ENCODE measurements around the gene RABGAP1L. TPM values are rescaled to one million over a fixed set of nuclear protein-coding genes. Genes with fewer than 3 reads are reported as not detected.
"Not testable (repeated sequence)": the region's sequence is repeated elsewhere in the genome, so short reads cannot be mapped to it uniquely, and the experiment has no call there.

RABGAP1L gene
- total RNA-seq, 1 donor from 2014 or later: 46.0 TPM

DNA sequence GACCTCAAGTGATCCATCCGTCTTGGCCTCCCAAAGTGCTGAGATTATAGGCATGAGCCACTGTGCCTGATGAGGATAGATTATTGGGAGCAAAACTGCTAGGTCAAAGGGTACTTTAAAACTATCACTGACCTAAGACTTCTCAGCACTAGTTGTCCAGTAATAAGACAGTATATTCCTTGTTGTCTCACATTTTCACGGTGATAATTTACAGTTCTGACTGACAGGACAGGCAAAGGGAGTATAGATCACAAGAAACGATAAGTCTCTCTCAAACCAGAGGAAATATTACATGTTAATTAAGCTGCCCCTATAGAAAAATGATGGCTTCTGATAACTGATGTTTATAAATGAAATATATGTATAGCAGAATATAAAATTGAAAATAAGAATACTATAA is 860.2 kb downstream of the RABGAP1L start:
- no peak for DNase-seq (ENCODE audit: low spot score)
- Mint-ChIP-seq H3K9me3 (peaks cover 3% of the 10 kb centered on the region), H3K27ac (no peak overlapping the region), H3K4me3 (no peak overlapping the region), H3K36me3 (peaks cover 9% of the 10 kb centered on the region), H3K27me3 (ENCODE audit: insufficient read depth, low read depth) (no peaks in the 10 kb centered on the region), H3K4me1 (peaks cover 7% of the 10 kb centered on the region)
- H3K9ac ChIP-seq: no peak overlapping the region
- no peak overlapping the region for H3K4me3 ChIP-seq
- H4K20me1 ChIP-seq (ENCODE audit: low read depth): no peaks in the 10 kb centered on the region
- H3K79me2 ChIP-seq (ENCODE audit: low read depth): peaks cover 30% of the 10 kb centered on the region
- no peaks in the 10 kb centered on the region for H3K36me3 ChIP-seq
- TF ChIP-seq, protein P1, sequence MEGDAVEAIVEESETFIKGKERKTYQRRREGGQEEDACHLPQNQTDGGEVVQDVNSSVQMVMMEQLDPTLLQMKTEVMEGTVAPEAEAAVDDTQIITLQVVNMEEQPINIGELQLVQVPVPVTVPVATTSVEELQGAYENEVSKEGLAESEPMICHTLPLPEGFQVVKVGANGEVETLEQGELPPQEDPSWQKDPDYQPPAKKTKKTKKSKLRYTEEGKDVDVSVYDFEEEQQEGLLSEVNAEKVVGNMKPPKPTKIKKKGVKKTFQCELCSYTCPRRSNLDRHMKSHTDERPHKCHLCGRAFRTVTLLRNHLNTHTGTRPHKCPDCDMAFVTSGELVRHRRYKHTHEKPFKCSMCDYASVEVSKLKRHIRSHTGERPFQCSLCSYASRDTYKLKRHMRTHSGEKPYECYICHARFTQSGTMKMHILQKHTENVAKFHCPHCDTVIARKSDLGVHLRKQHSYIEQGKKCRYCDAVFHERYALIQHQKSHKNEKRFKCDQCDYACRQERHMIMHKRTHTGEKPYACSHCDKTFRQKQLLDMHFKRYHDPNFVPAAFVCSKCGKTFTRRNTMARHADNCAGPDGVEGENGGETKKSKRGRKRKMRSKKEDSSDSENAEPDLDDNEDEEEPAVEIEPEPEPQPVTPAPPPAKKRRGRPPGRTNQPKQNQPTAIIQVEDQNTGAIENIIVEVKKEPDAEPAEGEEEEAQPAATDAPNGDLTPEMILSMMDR (IDR thresholded peaks at IDR 0.05): no peak
- TF ChIP-seq EZH2 (IDR thresholded peaks at IDR 0.05) (no peak), EZH2phosphoT487 (IDR thresholded peaks at IDR 0.05) (no peak)
- no peaks in the 10 kb centered on the region for H3K9me3 ChIP-seq (ENCODE audit: low read depth)
- no peak overlapping the region for H2AFZ ChIP-seq (replicated peaks)
- peaks cover 3% of the 10 kb centered on the region for H3F3A ChIP-seq (ENCODE audit: low read depth)
- no peak overlapping the region for H3K27ac ChIP-seq
- H3K27me3 ChIP-seq: no peaks in the 10 kb centered on the region
- H3K4me2 ChIP-seq: no peak overlapping the region
- peaks cover 8% of the 10 kb centered on the region for H3K4me1 ChIP-seq

DNA sequence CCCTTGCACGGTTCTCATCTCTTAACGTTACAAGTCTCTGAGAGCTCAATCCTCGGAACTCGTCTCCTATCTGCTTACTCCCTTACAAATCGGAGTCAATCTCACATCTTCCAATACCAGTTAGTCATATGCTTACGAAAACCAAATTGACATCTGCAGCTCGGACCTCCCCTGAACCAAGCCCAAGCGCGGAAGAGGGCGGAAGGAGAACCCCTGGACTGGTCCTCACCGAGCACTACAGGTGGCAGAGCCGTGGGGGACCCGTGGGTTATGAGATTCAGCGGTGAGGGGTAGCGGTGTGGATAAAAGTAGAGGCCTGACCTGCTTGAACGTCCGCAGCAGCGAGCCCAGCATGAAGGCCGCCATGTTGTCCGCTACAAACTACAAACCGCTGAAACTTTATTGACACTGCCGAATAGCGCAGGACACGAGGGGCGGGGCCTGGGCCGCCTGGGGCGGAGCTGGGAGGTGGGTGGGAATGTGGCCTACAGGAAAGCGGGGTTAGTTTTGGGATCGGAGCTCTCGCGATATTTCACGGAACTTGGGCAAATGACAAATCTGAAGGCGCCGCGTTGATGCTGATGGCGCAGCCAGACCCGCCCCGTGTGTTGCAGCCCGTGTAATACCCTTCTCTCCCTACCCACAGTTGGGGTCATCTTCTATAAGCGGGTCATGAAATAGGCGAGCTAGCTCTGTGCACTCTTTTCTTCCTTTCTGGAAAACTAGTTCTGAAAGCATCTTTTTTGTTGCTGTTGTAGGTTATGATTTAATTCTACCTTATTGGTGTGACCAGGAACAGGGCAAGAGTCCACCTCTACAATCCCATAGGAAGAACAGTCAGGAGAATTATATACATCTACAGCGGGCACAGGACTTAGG is 864.0 kb downstream of the RABGAP1L start, which contains the start of gene MRPS14:
MRPS14 (minus strand) TSS at position 383 of the 879 bp plus-strand sequence; CDS start at position 366, 17 bp downstream.
- DNase-seq (ENCODE audit: low spot score): peak; percentile 97
- H3K4me1 Mint-ChIP-seq: peaks cover 7% of the 10 kb centered on the region
- Histone ChIP-seq H3K9ac (peak within 1 kb of the TSS; percentile 94), H3K27ac (no peak within 1 kb of the TSS), H3K27me3 (no peaks in the 10 kb centered on the region), H3F3A (ENCODE audit: low read depth) (peaks cover 13% of the 10 kb centered on the region), H3K79me2 (ENCODE audit: low read depth) (peaks cover 30% of the 10 kb centered on the region), H3K36me3 (no peaks in the 10 kb centered on the region), H3K9me3 (ENCODE audit: low read depth) (no peaks in the 10 kb centered on the region), H2AFZ (replicated peaks) (peak within 1 kb of the TSS; percentile 91), H3K4me3 (peak within 1 kb of the TSS; percentile 90), H4K20me1 (ENCODE audit: low read depth) (no peaks in the 10 kb centered on the region), H3K4me2 (peak within 1 kb of the TSS; percentile 83), H3K4me1 (peaks cover 8% of the 10 kb centered on the region)
- no peaks in the 10 kb centered on the region for H3K36me3 Mint-ChIP-seq
- peak within 1 kb of the TSS; percentile 85 for H3K27ac Mint-ChIP-seq
- TF ChIP-seq EZH2 (IDR thresholded peaks at IDR 0.05): no peak
- TF ChIP-seq, protein P1 (IDR thresholded peaks at IDR 0.05): no peak
- TF ChIP-seq EZH2phosphoT487 (IDR thresholded peaks at IDR 0.05): no peak
- H3K4me3 Mint-ChIP-seq: peak within 1 kb of the TSS; percentile 95
- H3K9me3 Mint-ChIP-seq: peaks cover 3% of the 10 kb centered on the region
- no peaks in the 10 kb centered on the region for H3K27me3 Mint-ChIP-seq (ENCODE audit: insufficient read depth, low read depth)

DNA sequence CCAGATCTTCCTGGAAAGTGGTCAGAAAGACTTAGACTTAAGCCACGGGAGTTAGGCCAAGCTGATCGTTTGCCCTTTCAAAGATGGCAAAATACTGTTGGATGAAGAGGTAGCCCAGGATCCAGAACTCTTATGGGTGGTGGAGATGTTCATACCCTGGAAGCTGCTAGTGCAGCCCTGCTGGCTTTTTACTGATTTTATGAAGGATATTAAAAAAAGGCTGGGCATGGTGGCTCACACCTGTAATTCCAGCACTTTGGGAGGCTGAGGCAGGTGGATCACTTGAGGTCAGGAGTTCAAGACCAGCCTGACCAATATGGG is 864.6 kb downstream of the RABGAP1L start:
- not testable (repeated sequence) for H3K27ac ChIP-seq; H3K4me1 ChIP-seq; H3K27me3 Mint-ChIP-seq (ENCODE audit: insufficient read depth, low read depth); H3K36me3 Mint-ChIP-seq; H3K36me3 ChIP-seq; H3K9me3 ChIP-seq (ENCODE audit: low read depth); H3K27me3 ChIP-seq; H4K20me1 ChIP-seq (ENCODE audit: low read depth); H3K4me1 Mint-ChIP-seq; DNase-seq (ENCODE audit: low spot score); H3K9me3 Mint-ChIP-seq
- Histone ChIP-seq H3K4me2 (peak overlapping the region; percentile 83), H3K9ac (peak overlapping the region; percentile 10), H3K79me2 (ENCODE audit: low read depth) (peaks cover 29% of the 10 kb centered on the region), H3F3A (ENCODE audit: low read depth) (peaks cover 13% of the 10 kb centered on the region), H2AFZ (replicated peaks) (peak overlapping the region; percentile 77), H3K4me3 (peak overlapping the region; percentile 90)
- Mint-ChIP-seq H3K27ac (peak overlapping the region; percentile 85), H3K4me3 (peak overlapping the region; percentile 95)

DNA sequence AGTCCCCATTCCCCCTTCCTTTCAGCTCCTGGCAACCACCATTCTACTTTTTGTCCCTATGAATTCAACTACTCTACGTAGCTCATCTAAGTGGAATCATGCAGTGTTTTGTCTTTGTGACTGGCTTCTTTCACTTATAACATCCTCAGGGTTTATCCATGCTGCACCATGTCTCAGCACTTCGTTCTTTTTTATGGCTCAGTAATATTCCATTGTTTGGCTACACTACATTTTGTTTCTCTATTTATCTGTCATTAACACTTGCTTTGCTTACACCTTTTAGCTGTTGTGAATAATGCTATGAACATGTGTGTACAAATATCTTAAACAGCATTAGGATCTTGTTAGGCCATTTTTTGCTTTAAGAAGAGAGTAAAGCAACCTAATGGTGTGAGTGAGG is 865.5 kb downstream of the RABGAP1L start:
- no peaks in the 10 kb centered on the region for H3K9me3 ChIP-seq (ENCODE audit: low read depth)
- no peaks in the 10 kb centered on the region for H3K27me3 ChIP-seq
- H3K4me3 ChIP-seq: no peak overlapping the region
- no peak overlapping the region for H3K9ac ChIP-seq
- TF ChIP-seq EZH2phosphoT487 (IDR thresholded peaks at IDR 0.05) (no peak), EZH2 (IDR thresholded peaks at IDR 0.05) (no peak)
- TF ChIP-seq, protein P1 (IDR thresholded peaks at IDR 0.05): no peak
- no peaks in the 10 kb centered on the region for H4K20me1 ChIP-seq (ENCODE audit: low read depth)
- peaks cover 8% of the 10 kb centered on the region for H3K4me1 ChIP-seq
- Mint-ChIP-seq H3K9me3 (peaks cover 3% of the 10 kb centered on the region), H3K36me3 (no peaks in the 10 kb centered on the region), H3K4me3 (peak overlapping the region; percentile 54), H3K4me1 (peaks cover 9% of the 10 kb centered on the region), H3K27ac (no peak overlapping the region), H3K27me3 (ENCODE audit: insufficient read depth, low read depth) (no peaks in the 10 kb centered on the region)
- DNase-seq (ENCODE audit: low spot score): no peak
- peaks cover 13% of the 10 kb centered on the region for H3F3A ChIP-seq (ENCODE audit: low read depth)
- H2AFZ ChIP-seq (replicated peaks): no peak overlapping the region
- no peak overlapping the region for H3K27ac ChIP-seq
- no peaks in the 10 kb centered on the region for H3K36me3 ChIP-seq
- peaks cover 24% of the 10 kb centered on the region for H3K79me2 ChIP-seq (ENCODE audit: low read depth)
- H3K4me2 ChIP-seq: no peak overlapping the region
